ENCODE measurements around the gene C16orf96.

Gene C16orf96

DNA sequence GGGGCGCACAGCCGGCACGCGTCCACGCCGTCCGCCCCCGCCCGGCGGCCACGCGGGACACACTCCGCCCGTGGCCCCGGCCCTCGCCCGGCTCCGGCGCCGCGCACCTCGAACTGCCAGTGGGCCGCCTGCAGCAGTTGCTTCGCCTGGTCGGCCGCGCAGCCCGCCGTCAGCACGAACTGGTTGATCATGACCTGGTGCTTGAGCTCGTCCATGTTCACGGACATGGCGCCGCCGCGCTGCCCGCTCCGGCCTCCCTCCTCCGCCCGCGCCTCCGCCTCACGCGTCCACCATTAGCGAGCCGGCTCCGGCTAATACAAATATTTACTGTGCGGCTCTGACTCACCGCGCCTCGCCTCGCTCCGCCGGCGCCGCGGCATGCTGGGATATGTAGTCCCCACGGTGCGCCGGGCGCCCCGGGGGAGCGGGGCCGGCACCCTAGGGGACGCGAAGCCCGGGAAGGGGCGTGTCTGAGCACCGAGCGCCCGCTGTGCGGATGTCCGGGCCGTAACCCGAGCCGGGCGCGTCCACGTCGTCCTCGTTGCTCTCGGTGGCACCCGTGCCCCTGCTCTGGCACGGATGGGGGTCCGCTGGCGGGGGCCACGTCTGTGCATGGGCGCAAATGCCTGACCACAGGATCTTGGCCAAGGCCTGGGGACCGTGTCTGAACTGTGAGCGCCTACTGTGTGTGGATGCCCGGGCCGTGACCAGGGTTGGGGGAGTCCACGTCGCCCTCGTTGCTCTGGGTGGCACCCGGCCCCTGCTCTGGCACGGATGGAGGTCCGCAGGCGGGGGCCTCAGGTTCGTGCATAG, 58.6 kb downstream of the C16orf96 start, which contains the start of gene UBALD1:
Gene UBALD1 (minus strand): TSS at position 318 of the 813 bp plus-strand sequence. CDS start 91 bp downstream, at position 227.
- DNase-seq (ENCODE audit: insufficient read length, low spot score): peak; percentile 87
- FAIRE-seq: peak; percentile 95

DNA sequence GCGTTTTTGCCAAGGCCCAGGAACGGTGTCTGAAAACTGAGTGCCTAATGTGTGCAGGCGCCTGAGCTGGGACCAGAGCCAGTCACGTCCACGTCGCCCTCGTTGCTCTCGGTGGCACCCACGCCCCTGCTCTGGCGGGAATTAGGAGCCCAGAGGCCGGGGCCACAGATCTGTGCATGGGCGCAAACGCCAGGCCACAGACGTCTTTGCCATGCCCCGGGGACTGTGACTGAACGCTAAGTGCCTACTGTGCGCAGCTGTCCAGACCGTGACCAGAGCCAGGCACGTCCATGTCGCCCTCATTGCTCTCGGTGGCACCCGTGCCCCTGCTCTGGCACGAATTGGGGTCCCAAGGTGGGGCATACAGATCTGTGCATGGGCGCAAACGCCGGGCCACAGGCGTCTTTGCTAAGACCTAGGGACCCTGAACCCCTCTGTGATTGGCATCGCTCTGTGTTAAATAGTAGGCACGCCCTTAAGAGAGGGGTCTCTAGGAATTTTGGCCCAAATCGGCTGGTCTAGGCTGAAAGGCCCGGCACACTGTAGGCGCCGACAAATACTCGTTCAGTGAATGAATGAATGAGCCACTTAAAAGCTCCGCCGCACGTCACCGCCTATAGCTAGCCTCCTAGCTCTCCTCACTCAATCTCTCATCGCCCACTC, 59.4 kb downstream of the C16orf96 start:
- FAIRE-seq: no peak
- DNase-seq (ENCODE audit: insufficient read length, low spot score): no peak

DNA sequence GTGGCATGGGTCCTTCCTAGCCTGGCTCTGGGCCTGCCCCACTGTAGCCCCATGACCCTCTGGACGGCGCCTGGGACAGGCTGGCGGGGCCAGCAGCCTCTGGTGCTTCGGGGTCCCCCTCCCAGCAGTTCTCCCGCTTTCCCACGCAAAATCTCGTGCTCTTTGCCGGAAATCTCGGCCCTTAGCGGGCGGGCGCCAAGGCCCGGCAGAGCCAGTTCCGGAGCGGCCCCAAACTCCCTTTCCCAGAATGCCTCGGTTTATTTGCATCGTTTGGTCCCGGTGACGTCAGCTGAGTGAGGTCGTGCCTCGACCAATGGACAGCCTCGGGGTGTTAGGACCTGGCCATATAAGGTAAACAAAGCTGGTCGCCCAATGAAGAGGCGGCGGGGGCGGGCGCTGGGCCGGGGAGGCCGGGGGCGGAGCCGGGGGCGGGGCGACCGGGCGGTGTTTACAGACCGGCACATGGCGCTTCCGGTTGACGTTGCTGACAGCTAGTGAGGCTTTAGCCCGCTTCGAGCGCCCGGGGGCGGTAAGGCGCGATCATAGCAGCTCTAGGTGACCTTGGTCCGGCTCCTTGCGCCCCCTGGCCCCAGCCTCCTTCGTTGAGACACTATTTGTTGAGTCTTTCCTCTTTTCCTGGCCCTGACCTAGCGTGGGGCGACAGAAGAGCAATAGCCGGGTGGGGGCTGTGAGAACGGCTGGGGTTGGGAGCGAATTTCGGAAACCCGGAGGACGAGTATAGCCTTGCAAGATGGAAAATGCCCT, 60.1 kb downstream of the C16orf96 start:
- peak; percentile 93 for DNase-seq (ENCODE audit: insufficient read length, low spot score)
- FAIRE-seq: peak; percentile 99

DNA sequence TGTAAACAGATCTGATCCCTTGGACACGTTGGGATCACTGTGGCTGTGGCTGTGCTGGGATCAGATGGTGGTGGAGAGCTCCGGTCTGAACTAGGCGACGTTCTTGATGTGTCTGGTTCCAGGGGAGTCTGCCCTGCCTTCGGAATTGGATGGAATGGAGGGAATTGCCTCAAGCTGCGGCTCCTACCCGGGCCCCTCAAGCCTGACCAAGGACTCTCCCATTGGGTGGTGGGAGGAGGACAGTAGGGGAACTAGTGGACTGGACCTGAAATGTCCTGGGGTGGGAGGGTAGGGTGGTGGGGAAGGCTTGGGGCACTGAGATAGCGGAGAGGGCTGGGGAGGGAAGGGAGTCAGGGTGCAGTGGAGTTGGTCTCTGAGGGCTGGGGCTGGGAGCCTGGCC, 61.7 kb downstream of the C16orf96 start:
- DNase-seq (ENCODE audit: insufficient read length, low spot score): no peak
- FAIRE-seq: no peak

DNA sequence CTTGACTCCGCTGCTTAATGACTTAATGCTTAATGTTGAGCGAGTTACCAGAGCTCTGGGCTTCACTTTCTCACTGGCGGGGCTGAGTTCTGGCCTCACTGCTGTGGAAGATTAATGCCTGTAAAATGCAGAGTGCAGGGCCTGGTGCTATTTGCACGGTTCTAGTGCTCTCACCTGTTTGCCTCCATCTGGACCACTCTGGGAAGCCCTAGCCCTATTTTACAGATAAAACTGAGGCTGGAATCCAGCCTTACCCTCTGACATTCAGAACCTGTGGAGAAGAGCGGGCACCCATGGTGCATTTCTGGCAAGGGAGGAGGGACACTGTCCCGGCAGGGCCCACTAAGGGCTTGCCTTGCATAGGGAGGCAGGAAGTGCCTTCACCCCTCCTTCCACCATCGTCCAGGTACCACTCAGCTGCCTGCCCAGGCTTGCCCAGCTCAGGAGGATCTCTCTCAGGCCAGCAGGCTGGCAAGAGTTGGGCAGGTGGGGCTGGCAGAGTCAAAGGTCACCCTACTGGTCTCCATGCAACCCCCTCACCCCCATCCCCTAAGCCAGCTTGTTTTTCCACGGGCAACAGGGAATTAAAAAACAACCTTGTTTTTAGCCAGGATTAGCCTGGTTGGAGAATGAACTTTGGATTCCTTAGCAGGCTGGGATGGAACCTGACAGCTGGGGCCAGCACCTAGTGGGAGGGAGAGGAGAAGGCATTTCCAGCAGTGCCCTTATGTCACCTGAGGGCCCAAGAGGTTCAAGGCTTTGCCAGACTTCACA, 62.7 kb downstream of the C16orf96 start:
- no peak for FAIRE-seq
- no peak for DNase-seq (ENCODE audit: insufficient read length, low spot score)

DNA sequence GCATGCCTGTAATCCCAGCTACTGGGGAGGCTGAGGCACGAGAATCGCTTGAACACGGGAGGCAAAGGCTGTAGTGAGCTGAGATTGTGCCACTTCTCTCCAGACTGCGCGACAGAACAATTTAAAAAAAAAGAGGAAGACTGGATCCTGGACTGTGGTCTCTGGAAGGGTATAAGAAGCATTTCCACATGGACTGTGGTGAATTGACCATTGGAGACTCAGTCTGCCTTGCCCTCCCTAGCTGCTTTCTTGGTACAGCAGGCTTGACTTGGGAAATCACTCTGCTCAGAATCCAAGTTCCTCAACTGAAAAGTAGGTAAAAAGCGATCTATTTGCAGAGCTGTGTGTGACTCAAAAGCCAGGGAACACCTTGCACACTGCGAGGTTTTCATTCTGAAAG, 67.5 kb downstream of the C16orf96 start:
- DNase-seq (ENCODE audit: insufficient read length, low spot score) (no peak), FAIRE-seq (no peak)

DNA sequence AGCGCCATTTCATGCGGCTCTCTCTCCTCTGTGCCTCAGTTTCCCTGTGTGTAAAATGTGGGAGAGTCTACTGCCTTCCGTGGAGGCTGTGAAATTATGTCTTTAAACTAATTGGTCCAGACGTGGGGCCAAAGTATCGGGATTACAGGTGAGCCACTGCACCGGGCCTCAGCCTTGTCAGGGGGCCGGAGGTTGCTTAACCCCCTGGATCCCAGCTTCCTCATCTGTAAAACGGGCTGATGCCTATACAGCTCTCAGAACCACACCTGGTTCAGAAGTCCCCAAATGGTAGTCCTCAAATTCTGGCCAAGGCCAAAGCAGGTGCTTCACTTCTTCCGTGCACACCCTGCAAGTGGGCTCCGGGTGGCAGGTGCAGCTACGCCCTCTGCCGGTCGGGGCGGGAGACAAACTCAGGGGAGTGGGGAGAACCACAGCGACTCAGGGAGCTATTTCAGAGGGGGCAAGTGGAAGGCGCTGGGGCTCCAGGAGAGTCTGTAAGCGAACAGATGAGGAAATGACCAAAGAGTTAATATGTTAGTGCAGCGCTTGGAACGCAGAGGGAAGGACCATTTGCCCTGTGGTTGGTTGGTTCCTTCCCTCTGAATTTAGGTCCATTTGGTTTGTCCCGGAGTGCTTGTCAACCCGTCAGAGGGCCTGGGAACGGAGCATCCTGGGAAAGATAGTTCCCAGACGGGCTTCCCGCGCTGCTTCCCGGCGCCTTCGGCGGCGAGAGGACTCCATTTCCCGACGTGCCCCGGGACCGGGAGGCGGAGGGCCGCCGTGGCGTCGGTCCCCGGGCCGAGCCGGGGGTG, 68.1 kb downstream of the C16orf96 start, which contains the start of gene MGRN1:
Gene MGRN1 (plus strand): TSS at position 812 of the 812 bp plus-strand sequence. CDS start 135 bp downstream, outside the sequence.
- FAIRE-seq (peak; percentile 97), DNase-seq (ENCODE audit: insufficient read length, low spot score) (peak; percentile 84)

DNA sequence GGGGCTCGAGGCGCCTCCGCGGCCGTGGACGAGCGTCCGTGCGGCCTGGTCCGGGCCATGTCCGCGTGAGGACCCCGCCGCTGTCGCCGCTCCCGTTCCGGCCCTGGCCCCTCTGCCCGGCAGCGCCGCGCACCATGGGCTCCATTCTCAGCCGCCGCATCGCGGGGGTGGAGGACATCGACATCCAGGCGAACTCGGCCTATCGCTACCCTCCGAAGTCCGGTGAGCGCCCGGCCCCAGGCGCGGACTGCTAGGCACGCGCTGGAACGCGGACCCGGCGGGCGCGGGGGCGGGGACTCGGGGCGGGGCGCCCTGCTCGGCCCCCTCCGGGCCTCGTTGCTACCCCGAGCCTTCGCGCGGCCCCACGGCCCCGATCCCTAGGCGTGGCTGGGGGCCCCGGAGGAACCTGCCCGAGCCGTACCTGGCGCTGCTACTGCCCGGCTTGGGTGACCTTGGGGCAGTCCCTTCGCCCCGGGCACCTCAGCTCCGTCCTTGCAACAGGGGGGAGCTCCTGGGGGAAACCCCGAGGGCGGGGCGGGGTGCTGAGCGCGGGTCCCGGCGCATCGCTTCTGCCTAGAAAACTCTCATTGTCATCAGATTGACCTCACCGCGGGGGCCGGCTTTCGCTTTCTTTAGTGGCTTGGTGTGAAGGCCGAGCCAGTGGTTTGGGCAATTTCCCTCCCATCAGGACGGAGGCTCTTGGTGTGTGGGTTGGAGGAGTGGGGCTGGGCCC, 68.9 kb downstream of the C16orf96 start:
- DNase-seq (ENCODE audit: insufficient read length, low spot score): peak; percentile 65
- peak; percentile 89 for FAIRE-seq

DNA sequence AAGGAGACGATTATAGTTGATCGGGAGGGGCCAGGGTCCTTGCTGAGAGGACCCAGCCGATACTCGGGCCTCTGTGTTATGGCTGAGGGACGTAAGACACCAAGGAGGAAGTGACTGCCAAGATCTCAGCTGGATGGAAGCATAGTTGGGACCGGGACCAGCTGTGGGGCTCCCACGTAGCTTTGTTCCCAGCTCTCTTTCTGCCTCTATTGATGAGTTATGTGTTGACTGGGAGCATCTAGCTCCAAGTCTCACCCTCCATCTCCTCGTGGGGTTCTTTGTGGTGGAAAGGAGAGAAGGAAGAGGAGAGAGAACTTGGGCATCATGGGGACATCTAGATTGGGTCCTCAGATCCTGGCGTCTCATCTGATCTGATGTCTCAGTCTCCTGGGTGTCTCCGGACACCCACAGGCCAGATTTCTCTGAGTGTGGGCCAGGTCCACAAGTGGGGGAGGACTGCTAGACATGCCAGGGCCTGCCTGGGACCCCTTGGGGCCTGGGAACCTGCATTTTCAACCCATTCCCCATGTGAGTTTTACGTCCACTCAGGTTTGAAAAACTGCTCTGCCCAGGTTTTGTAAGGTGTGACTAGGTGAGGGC, 69.5 kb downstream of the C16orf96 start:
- DNase-seq (ENCODE audit: insufficient read length, low spot score) (no peak), FAIRE-seq (no peak)

DNA sequence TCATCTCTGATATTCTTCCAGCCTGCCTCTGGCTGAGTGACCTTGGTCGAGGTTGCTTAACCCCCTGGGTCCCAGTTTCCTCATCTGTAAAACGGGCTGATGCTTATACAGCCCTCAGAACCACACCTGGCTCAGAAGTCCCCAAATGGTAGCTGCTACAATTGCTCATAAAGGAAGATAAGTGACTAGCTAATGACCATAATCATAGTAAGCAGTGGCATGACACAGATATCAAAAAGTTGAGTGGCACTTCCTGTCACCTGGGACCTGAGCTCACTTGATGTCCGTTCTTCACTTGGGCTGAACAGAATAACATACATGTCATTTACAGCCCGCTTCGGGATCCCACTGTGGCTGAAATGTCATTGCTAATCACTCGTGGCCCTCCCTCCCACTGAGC, 70.3 kb downstream of the C16orf96 start:
- FAIRE-seq (no peak), DNase-seq (ENCODE audit: insufficient read length, low spot score) (no peak)

DNA sequence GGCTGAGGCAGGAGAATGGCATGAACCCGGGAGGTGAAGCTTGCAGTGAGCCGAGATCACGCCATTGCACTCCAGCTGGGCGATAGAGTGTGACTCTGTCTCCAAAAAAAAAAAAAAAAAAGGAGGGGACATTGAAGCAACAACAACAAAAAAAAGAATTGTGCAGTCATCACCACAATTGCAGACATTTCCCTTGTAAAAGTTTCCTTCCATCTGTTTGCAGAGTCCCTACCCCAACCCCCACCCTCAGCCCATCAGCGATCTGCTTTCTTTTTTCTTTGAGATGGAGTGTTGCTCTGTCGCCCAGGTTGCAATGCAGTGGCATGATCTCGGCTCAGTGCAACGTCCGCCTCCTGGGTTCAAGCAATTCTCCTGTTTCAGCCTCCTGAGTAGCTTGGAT, 72.1 kb downstream of the C16orf96 start:
- DNase-seq (ENCODE audit: insufficient read length, low spot score) (no peak), FAIRE-seq (no peak)

DNA sequence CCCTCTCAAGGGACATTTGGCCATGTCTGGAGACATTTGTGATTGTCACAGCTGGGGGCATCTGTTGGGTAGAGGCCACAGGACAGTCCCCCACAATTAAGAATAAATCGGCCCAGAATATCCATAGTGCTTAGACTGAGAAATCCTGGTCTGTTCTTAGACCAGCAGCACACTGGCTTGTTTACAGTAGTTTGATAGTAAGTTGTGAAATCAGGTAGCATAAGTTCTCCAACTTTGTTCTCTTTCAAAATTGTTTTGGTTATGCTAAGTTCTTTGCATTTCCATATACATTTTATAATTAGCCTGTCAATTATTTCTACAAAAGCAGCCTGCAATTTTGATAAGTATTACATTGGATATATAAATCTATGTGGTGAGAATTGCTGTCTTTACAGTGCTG, 75.3 kb downstream of the C16orf96 start:
- no peak for DNase-seq (ENCODE audit: insufficient read length, low spot score)
- no peak for FAIRE-seq

DNA sequence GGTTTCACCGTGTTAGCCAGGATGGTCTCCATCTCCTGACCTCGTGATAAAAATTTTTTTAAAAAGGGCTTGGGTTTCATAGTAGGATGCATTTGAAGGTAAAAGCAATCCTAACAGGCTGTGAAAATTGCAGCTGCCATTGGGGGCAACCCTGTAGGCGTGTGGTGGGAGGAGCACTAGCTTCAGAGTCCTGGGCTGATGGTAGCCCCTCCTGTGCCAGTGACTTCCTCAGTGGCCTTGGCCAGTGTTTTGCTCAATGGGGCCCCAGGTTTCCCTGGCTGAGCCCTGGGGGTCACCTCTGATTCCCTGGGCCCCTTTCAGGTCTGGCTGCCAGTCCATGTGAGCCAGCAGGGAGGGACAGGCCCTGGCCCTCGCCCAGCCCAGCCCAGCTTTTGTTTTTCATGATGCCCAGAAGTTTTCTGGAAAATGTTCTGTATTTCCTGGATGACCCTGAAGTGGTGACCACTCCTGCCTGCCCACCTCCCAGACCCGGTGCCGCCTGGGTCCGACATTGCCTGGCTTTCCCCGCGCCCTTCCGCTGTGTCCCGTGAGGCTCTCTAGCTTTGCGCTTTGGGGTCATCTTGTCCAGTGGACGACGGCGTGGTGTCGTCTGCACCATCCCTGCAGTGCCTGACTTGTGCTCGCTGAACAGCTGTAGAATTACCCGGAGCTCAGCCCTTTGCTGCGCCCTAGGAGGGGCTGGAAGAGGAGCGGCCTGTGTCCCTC, 77.9 kb downstream of the C16orf96 start:
- FAIRE-seq: no peak
- DNase-seq (ENCODE audit: insufficient read length, low spot score): no peak

DNA sequence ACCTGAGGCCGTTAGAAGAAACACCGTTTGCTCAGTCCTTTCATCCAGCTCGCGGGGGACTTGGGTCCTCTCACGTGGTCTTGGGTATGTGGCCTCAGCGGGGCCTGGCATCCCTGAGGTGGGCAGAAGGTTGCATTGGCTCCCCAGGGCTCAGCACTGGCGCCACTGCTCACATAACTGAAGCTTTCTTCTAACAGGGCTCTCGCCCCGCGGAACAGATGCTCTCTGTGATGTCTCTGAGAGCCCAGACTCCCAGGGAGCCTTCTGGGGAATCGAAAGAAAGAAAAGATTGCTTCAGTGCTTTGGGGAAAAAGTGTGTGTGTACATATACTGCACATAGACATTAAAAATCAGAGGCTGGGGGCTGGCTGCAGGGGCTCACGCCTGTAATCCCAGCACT, 78.6 kb downstream of the C16orf96 start:
- FAIRE-seq: no peak
- no peak for DNase-seq (ENCODE audit: insufficient read length, low spot score)

DNA sequence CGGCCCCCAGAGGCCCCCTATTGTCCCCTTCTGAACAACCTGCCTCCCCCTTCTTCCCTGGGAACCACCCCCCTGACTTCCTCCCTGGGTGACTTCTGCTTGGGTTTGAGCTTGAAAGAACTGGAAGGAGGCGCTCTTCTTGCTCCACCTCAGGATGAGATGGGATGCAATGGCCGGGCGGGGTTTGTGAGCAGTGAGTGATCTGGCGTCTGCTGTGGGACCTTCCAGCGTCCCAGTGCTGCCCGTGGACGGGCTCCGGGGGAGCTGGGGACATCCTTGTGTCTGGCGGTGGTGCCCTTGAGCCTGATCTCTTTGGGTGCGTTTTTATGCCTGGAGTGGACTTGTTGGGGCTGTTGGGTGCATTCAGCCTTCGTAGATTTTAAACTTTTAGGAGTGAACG, 80.1 kb downstream of the C16orf96 start:
- DNase-seq (ENCODE audit: insufficient read length, low spot score): no peak
- no peak for FAIRE-seq

DNA sequence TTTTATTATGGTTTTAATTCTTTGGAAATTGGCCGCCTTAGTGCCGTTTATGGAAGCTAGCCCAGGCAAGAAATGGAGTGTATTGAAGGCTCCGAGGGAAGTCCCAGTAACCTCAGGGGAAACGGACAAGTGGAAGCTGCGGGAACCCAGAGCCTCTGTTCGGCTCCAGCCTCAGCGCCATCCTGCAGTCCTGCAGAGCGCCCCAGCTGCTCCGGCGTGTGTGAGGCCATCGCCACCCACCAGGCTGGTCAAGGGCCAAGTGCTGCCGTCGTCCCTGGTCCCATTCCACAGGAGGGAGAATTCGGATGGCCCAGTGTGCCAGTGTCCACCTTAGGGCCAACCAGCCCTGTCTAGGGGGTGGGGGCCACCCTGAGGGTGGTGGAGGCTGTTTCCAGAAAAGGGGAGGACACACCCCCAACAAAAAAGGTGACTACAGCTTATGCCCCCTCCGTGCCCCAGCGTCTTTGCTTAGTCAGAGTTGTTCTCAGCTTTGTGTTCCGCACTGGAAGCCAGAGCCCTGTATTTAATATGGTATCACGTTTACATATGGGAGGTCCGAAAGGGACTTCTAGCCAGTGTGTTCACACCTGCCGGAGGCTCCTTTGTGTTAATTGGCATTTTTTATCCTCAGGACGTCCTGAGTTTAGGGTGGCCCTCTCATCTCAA, 81.5 kb downstream of the C16orf96 start:
- no peak for FAIRE-seq
- no peak for DNase-seq (ENCODE audit: insufficient read length, low spot score)

DNA sequence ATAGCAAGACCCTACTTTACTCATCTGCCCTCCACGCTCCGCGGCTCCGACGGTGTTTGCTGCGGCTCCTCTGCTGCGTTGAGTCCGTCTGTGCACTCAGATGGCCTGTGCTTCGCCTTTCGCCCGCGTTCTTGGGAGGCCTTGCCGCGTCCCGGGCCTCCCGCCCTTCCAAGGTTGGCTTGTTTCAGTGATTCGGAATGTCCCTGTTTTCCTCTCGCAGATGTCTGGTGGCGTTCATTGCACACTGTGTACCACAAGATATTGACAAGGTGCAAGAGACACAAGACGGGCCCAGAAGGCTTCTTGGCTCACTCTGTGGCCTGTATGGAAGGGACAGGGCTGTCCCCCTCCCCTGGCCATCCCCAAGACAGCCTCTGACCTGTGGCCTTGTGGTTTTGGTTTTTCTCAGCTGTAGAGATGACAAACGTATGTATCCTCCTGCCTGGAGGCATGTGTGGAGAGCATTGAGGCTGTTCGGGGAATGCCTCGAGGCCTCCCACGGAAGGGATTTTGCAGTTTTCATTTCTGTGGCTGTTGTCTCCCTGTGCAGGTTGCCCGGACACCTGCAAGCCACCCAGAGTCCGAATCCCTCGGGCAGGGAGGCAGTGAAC, 83.9 kb downstream of the C16orf96 start:
- no peak for FAIRE-seq

More for the DNA sequence above, 83.9 kb downstream of the C16orf96 start:
- no peak for DNase-seq (ENCODE audit: insufficient read length, low spot score)
